ENCODE measurements around the gene RNASEH2A.
A peak's percentile ranks its signal among the peaks of the same experiment; 100 is the strongest.

Gene RNASEH2A

GRCh38 chr19:12806242-12807081 lies at the start of gene RNASEH2A:
TSS of gene RNASEH2A (plus strand) at chr19:12806584. CDS start at chr19:12806674, 90 bp downstream.
- no peak; the same call in 1 of the 2 replicates for TF ChIP-seq CTCF (IDR thresholded peaks at IDR 0.05; ENCODE audit: low read depth, low read length)
- DNase-seq (ENCODE audit: extremely low read depth, low read depth): peak; percentile 69

GRCh38 chr19:12757544-12758274 lies 48.7 kb upstream of the RNASEH2A start:
- DNase-seq (ENCODE audit: extremely low read depth, low read depth): peak; percentile 34
- TF ChIP-seq CTCF (IDR thresholded peaks at IDR 0.05; ENCODE audit: low read depth, low read length): peak; percentile 74

- no peak for TF ChIP-seq CTCF (IDR thresholded peaks at IDR 0.05; ENCODE audit: low read depth, low read length)
- DNase-seq (ENCODE audit: extremely low read depth, low read depth): no peak
Observed at GRCh38 chr19:12759686-12760085, 46.7 kb upstream of the RNASEH2A start.

GRCh38 chr19:12763100-12763499 lies 43.3 kb upstream of the RNASEH2A start:
- no peak for TF ChIP-seq CTCF (IDR thresholded peaks at IDR 0.05; ENCODE audit: low read depth, low read length)
- DNase-seq (ENCODE audit: extremely low read depth, low read depth): no peak

- no peak for TF ChIP-seq CTCF (IDR thresholded peaks at IDR 0.05; ENCODE audit: low read depth, low read length)
- DNase-seq (ENCODE audit: extremely low read depth, low read depth): no peak
Observed at GRCh38 chr19:12764698-12765097, 41.7 kb upstream of the RNASEH2A start.

GRCh38 chr19:12766051-12766521 lies 40.3 kb upstream of the RNASEH2A start:
- peak; percentile 83 for TF ChIP-seq CTCF (IDR thresholded peaks at IDR 0.05; ENCODE audit: low read depth, low read length)
- no peak for DNase-seq (ENCODE audit: extremely low read depth, low read depth)

GRCh38 chr19:12767150-12767549 lies 39.2 kb upstream of the RNASEH2A start:
- DNase-seq (ENCODE audit: extremely low read depth, low read depth): no peak
- TF ChIP-seq CTCF (IDR thresholded peaks at IDR 0.05; ENCODE audit: low read depth, low read length): no peak

Data from AG09319 (cell line).